Measurements from ENCODE around the gene BACE2.
A peak's percentile ranks its signal among the peaks of the same experiment; 100 is the strongest.

BACE2 gene

DNA sequence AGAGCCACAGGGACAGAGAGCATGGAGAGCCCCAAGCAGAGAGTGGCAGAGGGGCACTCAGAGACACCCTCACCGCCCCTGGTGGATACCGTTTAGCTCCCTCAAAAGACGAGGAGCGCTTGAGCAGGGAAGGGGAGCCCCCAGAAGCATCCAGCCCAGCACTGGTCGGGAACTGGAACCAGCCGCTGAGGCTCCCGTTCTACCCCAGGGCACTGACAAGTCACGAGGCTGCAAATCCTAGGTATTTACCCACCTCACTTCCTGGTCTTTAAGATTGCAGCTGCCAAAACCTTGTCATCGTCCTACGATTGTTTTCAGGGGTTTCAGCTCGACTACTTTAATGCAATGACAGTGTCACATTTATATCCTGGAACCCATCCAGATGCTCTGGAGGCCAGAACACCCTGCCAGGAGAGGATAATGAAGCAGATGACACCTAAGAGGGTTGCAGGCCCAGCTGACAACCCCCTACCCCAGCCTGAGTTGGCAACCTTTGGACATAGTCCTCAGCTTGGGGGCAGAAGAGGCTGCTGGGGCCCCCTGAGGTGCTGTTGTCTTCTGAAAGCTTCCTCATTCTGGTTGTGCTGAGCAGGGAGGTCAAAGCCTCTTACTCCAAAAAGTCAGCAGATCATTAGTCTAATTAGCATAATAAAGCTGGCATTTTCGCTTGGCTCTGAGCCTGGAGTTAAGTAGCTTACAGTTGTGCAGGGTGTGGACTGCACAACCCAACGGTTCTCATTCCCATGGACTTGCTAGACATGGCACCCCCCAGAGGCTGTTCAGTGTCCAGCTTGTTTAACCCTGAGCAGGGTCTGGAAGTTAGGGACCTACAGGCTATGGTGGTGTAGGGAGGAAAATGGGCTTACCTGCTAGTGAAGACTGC, 20.6 kb upstream of the BACE2 start:
- DNase-seq = no peak
- in situ Hi-C loops (cut with MboI; ENCODE audit: low pct_unique_long_range_greater_than_20kb, low sequenced_read_pairs) = no loop called here

- DNase-seq = no peak
- in situ Hi-C loops (cut with MboI; ENCODE audit: low pct_unique_long_range_greater_than_20kb, low sequenced_read_pairs) = no loop called here
Measured at GRCh38 chr21:41147979-41148355, 20.0 kb upstream of the BACE2 start.

DNA sequence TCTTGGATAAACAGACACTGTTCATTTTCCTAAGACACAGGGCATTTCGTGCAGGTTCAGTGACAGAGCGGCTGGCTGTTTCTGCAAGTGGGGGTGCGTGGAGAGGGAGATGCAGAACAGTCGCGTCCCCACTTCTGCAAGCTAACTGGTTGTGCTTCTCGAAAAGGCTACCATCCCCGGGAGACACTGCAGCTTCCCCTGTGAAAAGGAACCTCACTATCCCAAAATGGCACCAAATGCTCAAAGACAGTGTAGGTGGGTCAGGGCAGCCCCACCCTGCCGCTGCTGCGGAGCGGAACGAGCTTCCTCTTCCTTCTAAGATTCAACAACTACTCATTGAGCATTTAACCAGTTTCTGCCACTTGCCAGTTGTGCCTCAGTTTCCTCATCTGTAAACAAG, 19.2 kb upstream of the BACE2 start:
- no peak for DNase-seq

DNA sequence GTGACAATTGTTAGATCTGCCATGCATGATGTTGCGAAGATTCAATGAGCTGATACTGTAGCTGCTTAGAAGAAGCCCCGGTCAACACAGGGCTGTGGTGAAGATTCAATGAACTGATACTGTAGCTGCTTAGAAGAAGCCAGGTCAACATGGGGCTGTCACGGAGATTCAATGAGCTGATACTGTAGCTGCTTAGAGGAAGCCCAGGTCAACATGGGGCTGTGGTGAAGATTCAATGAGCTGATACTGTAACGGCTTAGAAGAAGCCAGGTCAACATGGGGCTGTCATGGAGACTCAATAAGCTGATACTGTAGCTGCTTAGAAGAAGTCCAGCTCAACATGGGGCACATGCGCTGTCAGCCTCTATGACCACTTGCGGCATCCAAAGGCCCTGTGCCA, 18.8 kb upstream of the BACE2 start:
- in situ Hi-C loops (cut with MboI; ENCODE audit: low pct_unique_long_range_greater_than_20kb, low sequenced_read_pairs) = no loop called here
- no peak for DNase-seq

More for the DNA sequence above, 19.2 kb upstream of the BACE2 start:
- in situ Hi-C loops (cut with MboI; ENCODE audit: low pct_unique_long_range_greater_than_20kb, low sequenced_read_pairs) = no loop called here

DNA sequence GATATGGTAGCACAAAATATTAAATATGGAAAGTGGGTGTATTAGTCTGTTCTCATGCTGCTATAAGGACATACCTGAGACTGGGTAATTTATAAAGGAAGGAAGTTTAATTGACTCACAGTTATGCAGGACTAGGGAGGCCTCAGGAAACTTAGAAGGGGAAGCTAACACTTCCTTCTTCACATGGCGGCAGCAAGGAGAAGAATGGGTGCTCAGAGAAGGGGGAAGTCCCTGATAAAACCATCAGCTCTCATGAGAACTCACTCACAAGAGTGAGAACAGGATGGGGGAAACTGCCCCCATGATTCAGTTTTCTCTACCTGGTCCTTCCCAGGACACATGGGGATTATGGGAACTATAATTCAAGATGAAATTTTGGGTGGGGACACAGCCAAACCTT, 15.8 kb upstream of the BACE2 start:
- no peak for DNase-seq
- in situ Hi-C loops (cut with MboI; ENCODE audit: low pct_unique_long_range_greater_than_20kb, low sequenced_read_pairs) = no loop called here

DNA sequence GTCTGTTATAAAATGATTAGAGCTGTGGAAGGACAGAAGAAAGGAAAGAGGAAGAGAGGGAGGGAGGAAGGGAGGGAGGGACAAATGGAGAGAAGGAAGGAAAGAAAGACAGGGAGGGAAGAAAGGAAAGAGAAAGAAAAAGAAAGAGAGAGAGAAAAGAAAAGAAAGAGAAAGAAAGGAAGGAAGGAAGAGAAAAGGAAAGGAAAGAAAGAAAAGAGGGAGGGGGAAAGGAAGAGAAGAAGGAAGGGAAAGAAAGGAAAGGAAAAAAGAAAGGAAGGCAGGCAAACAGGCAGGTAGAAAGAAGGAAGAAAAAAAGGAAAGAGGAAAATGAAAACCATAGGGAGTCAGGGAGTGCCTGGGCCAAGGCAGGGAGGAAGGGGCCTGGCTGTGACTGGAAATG, 14.5 kb upstream of the BACE2 start:
- in situ Hi-C loops (cut with MboI; ENCODE audit: low pct_unique_long_range_greater_than_20kb, low sequenced_read_pairs) = no loop called here
- DNase-seq = no peak

- no peak for DNase-seq
- in situ Hi-C loops (cut with MboI; ENCODE audit: low pct_unique_long_range_greater_than_20kb, low sequenced_read_pairs) = no loop called here
Measured at GRCh38 chr21:41156142-41156541, 11.8 kb upstream of the BACE2 start.

DNA sequence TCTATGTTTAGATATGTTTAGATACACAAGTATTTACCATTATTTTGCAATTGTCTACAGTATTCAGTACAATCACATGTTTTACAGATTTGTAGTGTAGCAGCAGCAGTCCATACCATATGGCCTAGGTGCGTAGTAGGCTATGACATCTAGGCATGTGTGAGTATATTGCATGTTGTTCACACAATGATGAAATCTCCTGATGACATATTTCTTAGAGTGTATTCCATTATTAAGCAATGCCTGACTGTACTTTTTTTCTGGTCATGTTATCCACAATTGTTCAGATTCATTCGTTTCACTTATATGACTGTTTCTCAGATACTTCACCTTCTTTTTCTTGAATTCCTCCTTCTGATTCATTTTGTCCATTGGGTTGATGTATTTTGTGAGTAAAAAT, 9.9 kb upstream of the BACE2 start:
- in situ Hi-C loops (cut with MboI; ENCODE audit: low pct_unique_long_range_greater_than_20kb, low sequenced_read_pairs) = no loop called here
- no peak for DNase-seq

GRCh38 chr21:41160036-41160435, 7.9 kb upstream of the BACE2 start:
- in situ Hi-C loops (cut with MboI; ENCODE audit: low pct_unique_long_range_greater_than_20kb, low sequenced_read_pairs) = no loop called here
- no peak for DNase-seq

GRCh38 chr21:41161428-41161827, 6.5 kb upstream of the BACE2 start:
- in situ Hi-C loops (cut with MboI; ENCODE audit: low pct_unique_long_range_greater_than_20kb, low sequenced_read_pairs) = no loop called here
- no peak for DNase-seq

DNA sequence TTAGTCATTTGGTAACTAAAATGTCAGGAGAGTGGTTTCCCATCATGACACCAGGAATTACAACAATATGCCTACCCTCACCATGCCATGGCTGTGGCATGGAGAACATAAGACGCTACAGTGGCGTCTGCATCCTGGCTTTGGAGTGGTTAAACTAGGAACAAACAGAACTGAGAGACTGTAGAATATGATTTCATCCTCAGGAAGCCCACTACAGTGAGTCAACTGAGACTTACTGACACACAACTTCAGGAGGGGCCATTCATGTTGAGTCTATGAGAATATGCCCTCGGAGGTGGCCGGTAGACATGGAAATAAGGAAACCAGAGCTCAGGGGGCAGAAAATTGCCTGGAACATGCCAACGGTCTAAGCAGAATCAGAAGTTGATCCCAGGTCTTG, 5.9 kb upstream of the BACE2 start:
- in situ Hi-C loops (cut with MboI; ENCODE audit: low pct_unique_long_range_greater_than_20kb, low sequenced_read_pairs) = no loop called here
- no peak for DNase-seq

DNA sequence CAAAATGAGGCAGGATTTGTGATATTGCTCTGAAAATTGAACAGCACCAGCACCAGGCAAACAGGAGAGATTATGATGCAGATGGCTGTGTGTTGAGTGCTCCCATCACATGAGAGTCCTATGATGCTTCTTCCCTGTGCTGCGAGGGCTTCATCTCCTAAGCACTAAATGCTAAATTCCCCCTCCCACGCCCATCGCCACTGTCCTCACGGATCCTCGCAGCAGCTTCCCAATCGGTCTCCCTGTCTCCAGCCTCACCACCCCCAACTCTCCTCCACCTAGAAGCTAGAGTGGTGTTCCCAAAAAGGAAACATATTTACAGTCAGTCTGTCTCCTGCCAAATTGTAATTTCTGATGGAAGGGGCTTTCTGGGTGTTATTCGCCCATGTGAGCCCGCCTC, 4.9 kb upstream of the BACE2 start:
- no peak for DNase-seq
- in situ Hi-C loops (cut with MboI; ENCODE audit: low pct_unique_long_range_greater_than_20kb, low sequenced_read_pairs) = no loop called here

DNA sequence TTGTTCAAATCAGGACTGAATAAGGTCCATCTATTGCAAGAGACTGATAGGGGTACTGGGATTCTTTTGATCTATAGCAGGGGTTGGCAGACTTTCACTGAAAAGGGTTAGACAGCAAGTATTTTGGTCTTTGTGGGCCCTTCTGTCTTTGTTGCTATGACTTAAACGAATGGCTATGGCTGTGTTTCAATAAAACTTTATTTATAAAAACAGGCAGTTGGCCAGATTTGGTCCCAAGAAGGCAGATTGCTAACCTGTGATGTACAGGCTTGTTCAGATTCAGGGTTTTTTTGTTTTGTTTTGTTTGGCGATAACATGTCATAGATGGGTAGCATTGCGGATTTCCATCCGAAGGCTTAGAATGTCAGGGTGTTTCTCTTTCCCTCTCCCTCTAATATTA, 3.9 kb upstream of the BACE2 start:
- no peak for DNase-seq
- in situ Hi-C loops (cut with MboI; ENCODE audit: low pct_unique_long_range_greater_than_20kb, low sequenced_read_pairs) = no loop called here

- no peak for DNase-seq
- in situ Hi-C loops (cut with MboI; ENCODE audit: low pct_unique_long_range_greater_than_20kb, low sequenced_read_pairs) = no loop called here
Measured at GRCh38 chr21:41164981-41165655, 2.8 kb upstream of the BACE2 start.

DNA sequence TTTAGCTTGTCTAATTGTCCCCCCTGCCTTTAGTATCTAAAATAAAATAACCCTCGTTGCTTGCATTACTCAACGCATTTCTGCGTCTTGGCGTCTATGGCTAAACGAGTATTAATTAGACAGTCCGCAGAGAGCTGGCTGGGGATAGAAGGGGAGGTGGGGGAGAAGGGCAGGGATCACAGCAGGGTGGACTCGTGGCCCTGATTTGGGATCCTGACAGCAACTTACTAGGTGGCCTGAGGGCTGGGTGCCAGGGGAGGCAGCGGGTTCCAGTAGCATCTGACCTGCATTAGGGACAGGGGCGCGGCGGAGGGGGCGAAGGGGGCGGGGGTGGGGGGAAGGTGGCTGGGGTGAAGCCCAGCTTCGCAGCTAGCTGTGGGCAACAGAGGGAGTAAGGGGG, 1.1 kb upstream of the BACE2 start:
- in situ Hi-C loops (cut with MboI; ENCODE audit: low pct_unique_long_range_greater_than_20kb, low sequenced_read_pairs) = no loop called here
- DNase-seq = no peak

GRCh38 chr21:41168391-41169257, 664 bp downstream of the BACE2 start:
- no peak for DNase-seq
- in situ Hi-C loops (cut with MboI; ENCODE audit: low pct_unique_long_range_greater_than_20kb, low sequenced_read_pairs) = no loop called here

DNA sequence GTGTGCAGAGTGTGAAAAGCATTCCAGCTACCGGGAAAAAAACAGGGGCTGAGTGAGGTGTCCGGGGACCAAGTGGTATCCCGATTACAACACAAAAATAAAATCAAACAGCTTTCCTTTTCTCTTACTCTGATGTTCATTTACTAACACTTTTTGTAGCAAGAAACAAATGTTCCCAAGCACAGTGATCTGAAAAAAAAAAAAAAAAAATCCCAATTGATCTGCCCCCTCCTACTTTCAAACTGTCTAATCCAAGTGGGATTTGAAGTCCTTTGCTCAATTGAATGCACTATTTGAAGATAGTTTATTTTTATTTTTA, 1.3 kb downstream of the BACE2 start:
- no peak for DNase-seq

DNA sequence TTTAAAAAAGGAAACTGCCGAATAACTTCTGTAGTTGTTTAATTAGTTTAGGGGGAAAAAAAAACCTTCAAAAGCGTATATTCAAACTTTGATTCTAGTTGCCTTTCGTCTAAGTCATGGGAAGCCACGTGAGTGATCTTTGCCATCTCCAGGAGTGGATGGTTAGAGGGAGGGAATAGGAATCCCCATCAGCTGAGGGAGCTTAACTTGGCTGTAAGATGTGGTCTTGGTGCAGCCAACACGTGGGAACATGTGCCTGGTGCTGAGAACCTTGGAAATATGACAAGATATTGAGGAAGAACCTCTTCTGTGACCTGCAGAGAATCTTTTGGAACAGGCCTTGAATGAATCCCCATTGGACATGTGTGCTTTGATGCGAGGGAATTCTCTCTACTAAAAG, 1.7 kb downstream of the BACE2 start:
- DNase-seq = no peak
- in situ Hi-C loops (cut with MboI; ENCODE audit: low pct_unique_long_range_greater_than_20kb, low sequenced_read_pairs) = no loop called here

More for the DNA sequence above, 1.3 kb downstream of the BACE2 start:
- in situ Hi-C loops (cut with MboI; ENCODE audit: low pct_unique_long_range_greater_than_20kb, low sequenced_read_pairs) = no loop called here

GRCh38 chr21:41170442-41170841, 2.5 kb downstream of the BACE2 start:
- peak; percentile 19 for DNase-seq
- in situ Hi-C loops (cut with MboI; ENCODE audit: low pct_unique_long_range_greater_than_20kb, low sequenced_read_pairs) = no loop called here
